WTC11 (cell line): Measurements from ENCODE around the gene TET1.
"Not testable (repeated sequence)": the region's sequence is repeated elsewhere in the genome, so short reads cannot be mapped to it uniquely, and the experiment has no call there.

Source experiments
- CREM ChIP-seq: sonication (generic); formaldehyde crosslinking; IDR thresholded peaks from 2 replicates; pipeline ENCODE4 v1.8.1; 2022; ENCODE audit warnings: mild to moderate bottlenecking, missing genetic modification reagents, moderate library complexity
- ETV6 ChIP-seq: sonication (generic); formaldehyde crosslinking; IDR thresholded peaks from 2 replicates; pipeline ENCODE4 v1.8.1; 2022; ENCODE audit warnings: mild to moderate bottlenecking, missing genetic modification reagents
- MLX ChIP-seq: sonication (generic); formaldehyde crosslinking; IDR thresholded peaks from 2 replicates; pipeline ENCODE4 v1.8.1; 2023; ENCODE audit warnings: mild to moderate bottlenecking, missing genetic modification reagents, moderate library complexity
- NFYB ChIP-seq: sonication (generic); formaldehyde crosslinking; conservative IDR thresholded peaks from 2 replicates; pipeline ENCODE4 v1.8.0; 2022; ENCODE audit warnings: low read depth, missing genetic modification reagents
- NR2C2 ChIP-seq: sonication (generic); formaldehyde crosslinking; IDR thresholded peaks from 2 replicates; pipeline ENCODE4 v1.8.0; 2022; ENCODE audit warnings: mild to moderate bottlenecking, missing genetic modification reagents
- TEAD4 ChIP-seq: sonication (generic); formaldehyde crosslinking; IDR thresholded peaks from 2 replicates; pipeline ENCODE4 v1.8.0; 2022; ENCODE audit warnings: mild to moderate bottlenecking, missing genetic modification reagents
- USF2 ChIP-seq: sonication (generic); formaldehyde crosslinking; IDR thresholded peaks from 2 replicates; pipeline ENCODE4 v1.8.1; 2023; ENCODE audit warnings: mild to moderate bottlenecking, missing genetic modification reagents, moderate library complexity
- ZNF263 ChIP-seq: sonication (generic); formaldehyde crosslinking; IDR thresholded peaks from 2 replicates; pipeline ENCODE4 v1.8.1; 2022; ENCODE audit warnings: low read depth, mild to moderate bottlenecking, moderate library complexity, missing genetic modification reagents
- ZNF423 ChIP-seq: fragments of 250-450 bp; sonication (Bioruptor Pico); IDR thresholded peaks from 2 replicates; pipeline ENCODE4 v2.1.2; 2022; ENCODE audit warnings: mild to moderate bottlenecking, moderate library complexity
- TF ChIP-seq, protein P1 (sequence below): sonication (generic); formaldehyde crosslinking; IDR thresholded peaks from 2 replicates; pipeline ENCODE4 v1.8.0; 2023; ENCODE audit warnings: missing genetic modification reagents
- TF ChIP-seq, protein P2 (sequence below): sonication (generic); formaldehyde crosslinking; conservative IDR thresholded peaks from 2 replicates; pipeline ENCODE4 v1.8.1; 2022; ENCODE audit warnings: mild to moderate bottlenecking, missing genetic modification reagents
- TF ChIP-seq, protein P3 (sequence below): fragments of 200-600 bp; IDR thresholded peaks from 2 replicates; pipeline ENCODE4 v1.8.0; 2022; ENCODE audit warnings: antibody characterized with exemption

DNA sequence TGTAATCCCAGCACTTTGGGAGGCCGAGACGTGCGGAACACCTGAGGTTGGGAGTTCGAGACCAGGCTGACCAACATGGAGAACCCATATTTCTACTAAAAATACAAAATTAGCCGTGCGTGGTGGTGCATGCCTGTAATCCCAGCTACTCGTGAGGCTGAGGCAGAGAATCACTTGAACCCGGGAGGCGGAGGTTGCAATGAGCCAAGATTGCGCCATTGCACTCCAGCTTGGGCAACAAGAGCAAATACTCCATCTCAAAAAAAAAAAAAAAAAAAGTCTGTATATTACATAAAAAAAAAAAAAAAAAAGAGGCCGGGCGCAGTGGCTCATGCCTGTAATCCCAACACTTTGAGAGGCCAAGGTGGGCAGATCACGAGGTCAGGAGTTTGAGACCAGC is 152.9 kb downstream of the TET1 start:
- TF ChIP-seq, protein P1, sequence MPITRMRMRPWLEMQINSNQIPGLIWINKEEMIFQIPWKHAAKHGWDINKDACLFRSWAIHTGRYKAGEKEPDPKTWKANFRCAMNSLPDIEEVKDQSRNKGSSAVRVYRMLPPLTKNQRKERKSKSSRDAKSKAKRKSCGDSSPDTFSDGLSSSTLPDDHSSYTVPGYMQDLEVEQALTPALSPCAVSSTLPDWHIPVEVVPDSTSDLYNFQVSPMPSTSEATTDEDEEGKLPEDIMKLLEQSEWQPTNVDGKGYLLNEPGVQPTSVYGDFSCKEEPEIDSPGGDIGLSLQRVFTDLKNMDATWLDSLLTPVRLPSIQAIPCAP = not testable (repeated sequence)
- TF ChIP-seq USF2; MLX; ZNF263 (CRISPR knock-in tag); ZNF423 (CRISPR knock-in tag); CREM (CRISPR knock-in tag); NFYB (CRISPR knock-in tag); ETV6; NR2C2 (CRISPR knock-in tag); TEAD4 (CRISPR knock-in tag): not testable (repeated sequence)
- TF ChIP-seq, protein P2, sequence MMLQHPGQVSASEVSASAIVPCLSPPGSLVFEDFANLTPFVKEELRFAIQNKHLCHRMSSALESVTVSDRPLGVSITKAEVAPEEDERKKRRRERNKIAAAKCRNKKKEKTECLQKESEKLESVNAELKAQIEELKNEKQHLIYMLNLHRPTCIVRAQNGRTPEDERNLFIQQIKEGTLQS (CRISPR knock-in tag) = not testable (repeated sequence)
- TF ChIP-seq, protein P3, sequence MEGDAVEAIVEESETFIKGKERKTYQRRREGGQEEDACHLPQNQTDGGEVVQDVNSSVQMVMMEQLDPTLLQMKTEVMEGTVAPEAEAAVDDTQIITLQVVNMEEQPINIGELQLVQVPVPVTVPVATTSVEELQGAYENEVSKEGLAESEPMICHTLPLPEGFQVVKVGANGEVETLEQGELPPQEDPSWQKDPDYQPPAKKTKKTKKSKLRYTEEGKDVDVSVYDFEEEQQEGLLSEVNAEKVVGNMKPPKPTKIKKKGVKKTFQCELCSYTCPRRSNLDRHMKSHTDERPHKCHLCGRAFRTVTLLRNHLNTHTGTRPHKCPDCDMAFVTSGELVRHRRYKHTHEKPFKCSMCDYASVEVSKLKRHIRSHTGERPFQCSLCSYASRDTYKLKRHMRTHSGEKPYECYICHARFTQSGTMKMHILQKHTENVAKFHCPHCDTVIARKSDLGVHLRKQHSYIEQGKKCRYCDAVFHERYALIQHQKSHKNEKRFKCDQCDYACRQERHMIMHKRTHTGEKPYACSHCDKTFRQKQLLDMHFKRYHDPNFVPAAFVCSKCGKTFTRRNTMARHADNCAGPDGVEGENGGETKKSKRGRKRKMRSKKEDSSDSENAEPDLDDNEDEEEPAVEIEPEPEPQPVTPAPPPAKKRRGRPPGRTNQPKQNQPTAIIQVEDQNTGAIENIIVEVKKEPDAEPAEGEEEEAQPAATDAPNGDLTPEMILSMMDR = not testable (repeated sequence)
